Measurements from ENCODE around the gene CUEDC1. TPM values are rescaled to one million over a fixed set of nuclear protein-coding genes. Genes with fewer than 3 reads are reported as not detected.

Gene CUEDC1
- total and polyA plus RNA-seq, 2 of the 13 experiments (the other 11 are each of a cell fraction or from before 2014, with no cell fraction given): 7.4 to 12.9 TPM

GRCh38 chr17:57868007-57868909 lies 87.0 kb downstream of the CUEDC1 start:
- H3K9me3 ChIP-seq (ENCODE audit: low read length): no peaks in the 10 kb centered on the region
- ATAC-seq (peak; percentile 65), FAIRE-seq (no peak), DNase-seq (ENCODE audit: low spot score) (peak; percentile 59)
- in situ Hi-C loops (cut with HindIII; ENCODE audit: extremely low pct_ligation_motif_present, low pct_unique_long_range_greater_than_20kb): no loop called here
- no peak overlapping the region for H3K4me3 ChIP-seq (replicated peaks in 1 of 3; ENCODE audit: insufficient read depth in 1 of 3, low read depth in 2 of 3, low read length in 3 of 3)
- ChIA-PET POLR2A (interaction anchor here (1.3 to 4.7 kb wide), 5 partner anchors 7 to 139 kb away, joined by 4 to 32 read pairs (median 9); partner anchors contain the start of genes MRPS23 and SRSF1), CTCF (ENCODE audit: low intra/inter-chr PET ratio, low total read pairs) (no interaction called here)
- H3K36me3 ChIP-seq (replicated peaks in 1 of 2; ENCODE audit: control insufficient read depth in 1 of 2, insufficient read depth in 2 of 2, low read length in 2 of 2): peaks cover 0 to 7% of the 10 kb centered on the region in 2 experiments; a peak in 1 of 5 replicates
- peaks cover 55% of the 10 kb centered on the region for H3K4me1 ChIP-seq (ENCODE audit: insufficient read depth, low read length)
- BruUV-seq (replicated peaks): no TSS peak
- intact Hi-C loops (cut with micrococcal nuclease; ENCODE audit: unreplicated experiment): no loop called here
- WGBS (ENCODE audit: low lambda C conversion rate): 78% methylated on average over 22 of the region's 23 CpGs
- H2AFZ ChIP-seq (ENCODE audit: low read length): no peak overlapping the region
- H3K4me2 ChIP-seq (ENCODE audit: low read depth, low read length): no peak overlapping the region
- H4K20me1 ChIP-seq (ENCODE audit: insufficient read depth, low read length): no peaks in the 10 kb centered on the region
- no peaks in the 10 kb centered on the region; a peak in 1 of 5 replicates for H3K27me3 ChIP-seq (ENCODE audit: control insufficient read depth in 1 of 2, insufficient read depth in 2 of 2, low read length in 2 of 2)
- peaks cover 11% of the 10 kb centered on the region for H3K79me2 ChIP-seq (ENCODE audit: insufficient read depth, low read length)
- peak overlapping the region; percentile 19 for H3K27ac ChIP-seq (ENCODE audit: extremely low read length, insufficient read depth, low read length)
- no peak overlapping the region for H3K9ac ChIP-seq (ENCODE audit: insufficient read depth, low read depth, low read length)
- TF ChIP-seq MNT (IDR thresholded peaks at IDR 0.05) (0 out of 2 replicates have a peak, but pooled peaks have one; percentile 15), RBM22 (optimal IDR thresholded peaks at IDR 0.05; ENCODE audit: low read length) (peak; percentile 75), ARID5B (CRISPR knock-in tag; IDR thresholded peaks at IDR 0.05) (peak; percentile 47), ZBTB38 (CRISPR knock-in tag; IDR thresholded peaks at IDR 0.05) (peak; percentile 70; the same call in 1 of the 2 replicates), MAZ (IDR thresholded peaks at IDR 0.05; ENCODE audit: borderline replicate concordance, low read depth, low read length) (0 out of 2 replicates have a peak, but pooled peaks have one; percentile 23), MAZ (CRISPR knock-in tag; IDR thresholded peaks at IDR 0.05; ENCODE audit: low read depth) (no peak), ZBTB7A (CRISPR knock-in tag; IDR thresholded peaks at IDR 0.05) (peak; percentile 44; the same call in 1 of the 2 replicates), SAFB2 (CRISPR knock-in tag; IDR thresholded peaks at IDR 0.05; ENCODE audit: borderline replicate concordance, low read depth) (no peak), ZNF770 (CRISPR knock-in tag; IDR thresholded peaks at IDR 0.05) (no peak), PATZ1 (CRISPR knock-in tag; IDR thresholded peaks at IDR 0.05) (peak; percentile 61), AKAP8 (CRISPR knock-in tag; IDR thresholded peaks at IDR 0.05) (0 out of 2 replicates have a peak, but pooled peaks have one; percentile 57), RXRB (CRISPR knock-in tag; IDR thresholded peaks at IDR 0.05; ENCODE audit: borderline replicate concordance) (peak; percentile 27; the same call in 1 of the 2 replicates)

Measured in HepG2 (cell line).